ENCODE measurements around the gene SRRM2. TPM values are rescaled to one million over a fixed set of nuclear protein-coding genes. Genes with fewer than 3 reads are reported as not detected.
A peak's percentile ranks its signal among the peaks of the same experiment; 100 is the strongest.

SRRM2 gene
- total and polyA plus RNA-seq, 9 of the 15 experiments (the other 6 are each of a cell fraction or from before 2014, with no cell fraction given) = 26.7 to 563 (median 81.1) TPM

DNA sequence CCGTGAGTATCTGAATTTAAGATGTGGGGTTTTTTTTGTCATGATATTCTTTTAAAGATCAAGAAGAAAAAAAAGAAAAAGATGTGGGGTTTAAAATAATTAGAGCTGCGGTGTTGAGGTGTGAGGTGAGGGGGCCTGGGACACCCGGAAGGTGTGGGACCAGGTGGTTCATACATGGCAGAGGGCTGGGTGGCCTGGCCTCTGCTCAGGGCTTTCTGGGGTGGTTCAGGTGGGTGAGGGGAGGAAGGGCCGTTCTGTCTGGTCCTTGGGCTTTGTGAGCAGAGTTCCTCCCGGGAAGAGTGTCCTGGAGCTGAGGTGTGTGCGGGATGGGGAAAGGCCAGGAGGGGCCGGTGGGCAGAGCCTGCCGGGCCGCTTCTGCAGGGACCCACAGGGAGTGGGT lies 37.4 kb upstream of the SRRM2 start (continued):
- TF ChIP-seq RBM14 (IDR thresholded peaks at IDR 0.05; ENCODE audit: borderline replicate concordance, insufficient read depth, low read depth, low read length) = no peak
- no peak for TF ChIP-seq E4F1 (CRISPR knock-in tag; IDR thresholded peaks at IDR 0.05; ENCODE audit: borderline replicate concordance)

- no TSS peak for BruUV-seq (replicated peaks)
- H2AFZ ChIP-seq (ENCODE audit: low read depth, low read length) = no peak overlapping the region
- in situ Hi-C loops (cut with MboI) (no loop called here), intact Hi-C loops (cut with micrococcal nuclease) (no loop called here)
- H4K20me1 ChIP-seq (replicated peaks; ENCODE audit: control insufficient read depth, insufficient read depth, low read length) = peaks cover 4% of the 10 kb centered on the region; the same call in 1 of the 2 replicates
- 5% methylated on average over 10 of the region's 33 CpGs for WGBS (ENCODE audit: insufficient coverage, low coverage, missing lambda C conversion rate)
- no peaks in the 10 kb centered on the region for H3K79me2 ChIP-seq (ENCODE audit: control insufficient read depth, insufficient read depth, low read length)
- no peaks in the 10 kb centered on the region for H3K9me3 ChIP-seq (replicated peaks; ENCODE audit: control insufficient read depth, insufficient read depth, low read depth, low read length)
- H3K4me2 ChIP-seq (ENCODE audit: insufficient read depth, low read length) = peak overlapping the region; percentile 24; the same call in 1 of the 2 replicates
- H3K9ac ChIP-seq (ENCODE audit: insufficient read depth in 1 of 2, low read depth in 2 of 2, low read length in 2 of 2) = no peak overlapping the region; a peak in 1 of 4 replicates
- peak; percentile 55 for FAIRE-seq
- no peaks in the 10 kb centered on the region for H3K36me3 ChIP-seq (ENCODE audit: control insufficient read depth, insufficient read depth, low read length)
- no peaks in the 10 kb centered on the region for H3K9me1 ChIP-seq (ENCODE audit: control insufficient read depth, insufficient read depth, low read length)
- no peak overlapping the region for H3K27ac ChIP-seq (ENCODE audit: extremely low read depth, low read depth, low read length)
- CTCF ChIA-PET (ENCODE audit: low intra/inter-chr PET ratio) = no interaction called here
- peaks cover 19 to 35% of the 10 kb centered on the region in 2 experiments; a peak in 4 of 5 replicates for H3K27me3 ChIP-seq (ENCODE audit: control insufficient read depth in 2 of 2, insufficient read depth in 2 of 2, low read length in 2 of 2)
- ATAC-seq = peak; percentile 88
- H3K4me1 ChIP-seq (replicated peaks in 1 of 2; ENCODE audit: control insufficient read depth in 2 of 2, insufficient read depth in 2 of 2, low read length in 2 of 2) = peaks cover 0 to 75% of the 10 kb centered on the region in 2 experiments; a peak in 2 of 5 replicates
- POLR2A ChIA-PET = no interaction called here
- peak; percentile 80 to 93 (median 87) for DNase-seq (ENCODE audit: extremely low read depth in 1 of 4, low spot score in 3 of 4)
- no peak overlapping the region; the same call in 1 of the 2 replicates for H3K4me3 ChIP-seq
- no peak for TF ChIP-seq ZNF79 (CRISPR knock-in tag; IDR thresholded peaks at IDR 0.05; ENCODE audit: low read depth)
- TF ChIP-seq EGR1 (conservative IDR thresholded peaks at IDR 0.05) = peak; percentile 47
- TF ChIP-seq CCNT2 (IDR thresholded peaks at IDR 0.05; ENCODE audit: borderline replicate concordance, extremely low read depth, insufficient read length, low read depth, low read length) = peak; percentile 38
- TF ChIP-seq, protein P1, sequence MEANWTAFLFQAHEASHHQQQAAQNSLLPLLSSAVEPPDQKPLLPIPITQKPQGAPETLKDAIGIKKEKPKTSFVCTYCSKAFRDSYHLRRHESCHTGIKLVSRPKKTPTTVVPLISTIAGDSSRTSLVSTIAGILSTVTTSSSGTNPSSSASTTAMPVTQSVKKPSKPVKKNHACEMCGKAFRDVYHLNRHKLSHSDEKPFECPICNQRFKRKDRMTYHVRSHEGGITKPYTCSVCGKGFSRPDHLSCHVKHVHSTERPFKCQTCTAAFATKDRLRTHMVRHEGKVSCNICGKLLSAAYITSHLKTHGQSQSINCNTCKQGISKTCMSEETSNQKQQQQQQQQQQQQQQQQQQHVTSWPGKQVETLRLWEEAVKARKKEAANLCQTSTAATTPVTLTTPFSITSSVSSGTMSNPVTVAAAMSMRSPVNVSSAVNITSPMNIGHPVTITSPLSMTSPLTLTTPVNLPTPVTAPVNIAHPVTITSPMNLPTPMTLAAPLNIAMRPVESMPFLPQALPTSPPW (CRISPR knock-in tag; IDR thresholded peaks at IDR 0.05) = peak; percentile 77
- TF ChIP-seq, protein P2, sequence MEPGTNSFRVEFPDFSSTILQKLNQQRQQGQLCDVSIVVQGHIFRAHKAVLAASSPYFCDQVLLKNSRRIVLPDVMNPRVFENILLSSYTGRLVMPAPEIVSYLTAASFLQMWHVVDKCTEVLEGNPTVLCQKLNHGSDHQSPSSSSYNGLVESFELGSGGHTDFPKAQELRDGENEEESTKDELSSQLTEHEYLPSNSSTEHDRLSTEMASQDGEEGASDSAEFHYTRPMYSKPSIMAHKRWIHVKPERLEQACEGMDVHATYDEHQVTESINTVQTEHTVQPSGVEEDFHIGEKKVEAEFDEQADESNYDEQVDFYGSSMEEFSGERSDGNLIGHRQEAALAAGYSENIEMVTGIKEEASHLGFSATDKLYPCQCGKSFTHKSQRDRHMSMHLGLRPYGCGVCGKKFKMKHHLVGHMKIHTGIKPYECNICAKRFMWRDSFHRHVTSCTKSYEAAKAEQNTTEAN (CRISPR knock-in tag; IDR thresholded peaks at IDR 0.05) = 0 out of 2 replicates have a peak, but pooled peaks have one; percentile 50
- no peak for TF ChIP-seq STAG1 (CRISPR knock-in tag; IDR thresholded peaks at IDR 0.05; ENCODE audit: borderline replicate concordance)
- TF ChIP-seq ZNF124 (CRISPR knock-in tag; IDR thresholded peaks at IDR 0.05) = peak; percentile 68; the same call in 1 of the 2 replicates
- TF ChIP-seq JUN (IDR thresholded peaks at IDR 0.05; ENCODE audit: borderline replicate concordance, low read depth, low read length) = no peak
- 0 out of 2 replicates have a peak, but pooled peaks have one; percentile 54 for TF ChIP-seq JUN (CRISPR knock-in tag; IDR thresholded peaks at IDR 0.05; ENCODE audit: borderline replicate concordance)
- TF ChIP-seq, protein P3, sequence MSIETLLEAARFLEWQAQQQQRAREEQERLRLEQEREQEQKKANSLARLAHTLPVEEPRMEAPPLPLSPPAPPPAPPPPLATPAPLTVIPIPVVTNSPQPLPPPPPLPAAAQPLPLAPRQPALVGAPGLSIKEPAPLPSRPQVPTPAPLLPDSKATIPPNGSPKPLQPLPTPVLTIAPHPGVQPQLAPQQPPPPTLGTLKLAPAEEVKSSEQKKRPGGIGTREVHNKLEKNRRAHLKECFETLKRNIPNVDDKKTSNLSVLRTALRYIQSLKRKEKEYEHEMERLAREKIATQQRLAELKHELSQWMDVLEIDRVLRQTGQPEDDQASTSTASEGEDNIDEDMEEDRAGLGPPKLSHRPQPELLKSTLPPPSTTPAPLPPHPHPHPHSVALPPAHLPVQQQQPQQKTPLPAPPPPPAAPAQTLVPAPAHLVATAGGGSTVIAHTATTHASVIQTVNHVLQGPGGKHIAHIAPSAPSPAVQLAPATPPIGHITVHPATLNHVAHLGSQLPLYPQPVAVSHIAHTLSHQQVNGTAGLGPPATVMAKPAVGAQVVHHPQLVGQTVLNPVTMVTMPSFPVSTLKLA (conservative IDR thresholded peaks at IDR 0.05) = peak; percentile 54 to 80; a peak in 3 of 4 replicates
- no peak for TF ChIP-seq SUPT5H (IDR thresholded peaks at IDR 0.05)
Observed at GRCh38 chr16:2715519-2715918, 36.9 kb upstream of the SRRM2 start.
